LHCN-M2 (cell line): ENCODE results near the gene ROPN1L. TPM values are rescaled to one million over a fixed set of nuclear protein-coding genes. Genes with fewer than 3 reads are reported as not detected.
"Not testable (repeated sequence)": the region's sequence is repeated elsewhere in the genome, so short reads cannot be mapped to it uniquely, and the experiment has no call there.

Experiments used
- DNase-seq: peaks from one replicate; pipeline ENCODE4 v3.0.0-alpha.2; 2012; ENCODE audit warnings: low read depth
- total RNA-seq: library from RNA; depleted of rRNA; stranded (reverse); fragments of >200 nt; gene quantifications from 2 replicates; pipeline ENCODE4 v1.2.3, GENCODE V29; 2014

ROPN1L gene
- total RNA-seq, 1 experiment from 2014 or later, result 1.1 TPM

- peak; percentile 24 for DNase-seq
Measured at GRCh38 chr5:10478436-10478835, 36.8 kb downstream of the ROPN1L start.

DNA sequence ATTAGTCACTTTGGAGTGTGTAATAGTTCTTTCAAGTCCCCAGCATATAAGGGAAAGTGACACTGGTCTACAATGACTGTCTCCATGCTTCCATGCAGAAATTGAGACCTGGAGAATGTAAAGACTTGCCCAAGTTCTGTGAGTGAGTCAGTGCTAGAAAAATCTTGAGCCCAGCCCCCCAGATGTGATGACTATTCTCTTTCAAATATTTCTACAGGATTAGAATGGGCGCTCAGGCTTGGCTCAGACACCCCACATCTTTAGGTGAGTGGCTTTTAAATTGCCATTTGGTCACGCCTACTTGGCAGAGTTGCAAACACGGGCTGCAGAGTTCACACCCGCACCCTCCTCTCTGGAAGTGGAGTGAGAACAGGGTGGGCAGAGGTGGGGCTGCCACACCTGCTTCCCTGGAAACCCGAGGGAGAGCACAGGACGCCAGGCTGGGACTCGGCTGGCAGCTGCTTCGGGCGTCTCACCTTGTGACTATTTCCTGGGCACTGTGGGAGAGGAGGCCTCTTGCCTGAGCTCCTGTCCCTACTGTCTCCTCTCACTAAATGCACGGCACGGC, 37.6 kb downstream of the ROPN1L start:
- DNase-seq, result peak; percentile 73

DNA sequence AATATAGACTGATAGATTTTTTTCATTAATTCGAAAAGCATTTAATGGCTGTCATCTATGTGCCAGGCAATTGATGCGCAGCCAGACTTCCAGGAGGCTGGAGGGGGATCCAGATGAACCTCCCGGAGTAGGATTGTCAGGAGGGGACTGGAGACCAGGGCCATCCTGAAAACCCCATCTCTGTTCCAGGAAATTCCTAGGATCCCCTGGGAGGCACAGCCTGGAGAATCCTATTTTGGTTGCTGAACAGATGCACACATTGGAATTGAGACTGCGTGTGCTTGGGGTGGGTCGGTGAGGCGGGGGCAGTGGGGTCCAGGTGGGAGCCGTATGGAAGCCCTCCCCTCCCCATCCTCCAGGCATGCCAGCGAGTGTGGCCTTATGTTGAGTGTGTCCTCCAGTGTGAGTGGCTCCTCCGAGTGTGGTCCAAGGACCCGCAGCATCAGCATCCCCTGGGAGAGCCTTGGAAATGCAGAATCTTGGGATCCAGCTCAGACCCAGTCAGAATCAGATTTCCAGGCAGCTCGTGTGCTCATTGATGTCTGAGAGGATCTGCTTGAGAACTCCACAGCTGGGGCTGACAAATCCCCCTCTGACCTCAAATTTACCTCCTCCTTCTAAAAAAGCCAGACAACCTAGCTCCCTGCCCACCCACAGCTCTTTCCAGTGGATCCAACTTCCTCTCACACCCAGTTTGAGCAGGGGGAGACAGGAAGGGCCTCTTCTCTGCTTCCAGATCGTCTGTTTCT, 38.7 kb downstream of the ROPN1L start:
- DNase-seq, result no peak

DNA sequence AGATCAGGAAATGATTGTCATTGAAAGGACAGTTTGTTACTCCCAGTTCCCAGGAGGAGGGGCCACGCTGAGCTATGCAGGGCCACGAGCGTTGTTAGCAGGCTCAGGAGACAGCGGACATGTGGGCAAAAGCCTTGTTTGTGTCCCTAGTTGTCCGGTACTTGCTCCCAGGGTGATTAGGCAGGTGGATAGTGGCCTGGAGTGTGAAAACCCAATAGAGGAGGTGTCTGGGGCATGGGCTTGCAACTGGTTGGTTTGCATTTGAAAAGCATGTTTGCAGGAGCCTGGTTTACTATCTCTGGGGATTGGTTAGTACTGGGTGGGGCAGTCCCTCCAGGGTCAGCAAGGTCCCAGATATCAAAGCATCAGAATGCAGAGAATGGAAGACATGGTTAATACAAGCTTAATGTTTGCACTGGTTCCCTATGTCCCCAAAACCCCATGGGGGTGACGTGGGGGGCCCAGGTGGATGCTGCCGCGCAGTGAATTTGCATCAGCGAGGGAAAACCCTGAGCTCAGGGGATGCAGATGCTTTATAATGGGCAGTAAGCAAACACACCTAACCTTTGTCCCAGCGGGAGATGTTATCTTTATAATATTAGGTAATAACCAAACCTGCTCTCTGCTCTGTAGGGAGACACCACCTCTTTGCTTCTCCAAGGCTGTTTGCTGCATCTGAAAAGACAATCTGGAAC, 39.7 kb downstream of the ROPN1L start:
- DNase-seq, result no peak

- no peak for DNase-seq
Measured at GRCh38 chr5:10482791-10483530, 41.3 kb downstream of the ROPN1L start.

GRCh38 chr5:10484774-10485141, 43.1 kb downstream of the ROPN1L start:
- no peak for DNase-seq

GRCh38 chr5:10485142-10485795, 43.6 kb downstream of the ROPN1L start:
- DNase-seq, result peak; percentile 85

DNA sequence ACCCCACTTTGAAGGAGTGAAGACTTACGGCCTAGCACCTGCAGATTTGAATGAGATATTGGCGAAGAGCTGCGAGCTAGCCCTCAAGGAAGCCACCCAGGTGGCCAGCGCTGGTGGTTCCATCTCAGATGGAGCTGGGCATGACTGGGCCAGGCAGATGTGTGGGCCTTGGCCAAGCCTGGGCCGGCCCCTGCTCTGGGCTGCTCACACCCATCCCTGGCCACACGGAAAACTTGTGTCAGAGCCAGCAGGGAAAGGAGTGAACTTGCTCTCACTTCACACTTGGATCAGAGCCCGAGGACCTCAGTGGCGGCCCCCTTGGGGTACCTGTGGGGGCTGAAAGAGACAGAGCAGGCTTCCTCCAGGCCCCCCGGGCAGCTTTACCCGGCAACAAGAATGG, 44.2 kb downstream of the ROPN1L start:
- no peak for DNase-seq

DNA sequence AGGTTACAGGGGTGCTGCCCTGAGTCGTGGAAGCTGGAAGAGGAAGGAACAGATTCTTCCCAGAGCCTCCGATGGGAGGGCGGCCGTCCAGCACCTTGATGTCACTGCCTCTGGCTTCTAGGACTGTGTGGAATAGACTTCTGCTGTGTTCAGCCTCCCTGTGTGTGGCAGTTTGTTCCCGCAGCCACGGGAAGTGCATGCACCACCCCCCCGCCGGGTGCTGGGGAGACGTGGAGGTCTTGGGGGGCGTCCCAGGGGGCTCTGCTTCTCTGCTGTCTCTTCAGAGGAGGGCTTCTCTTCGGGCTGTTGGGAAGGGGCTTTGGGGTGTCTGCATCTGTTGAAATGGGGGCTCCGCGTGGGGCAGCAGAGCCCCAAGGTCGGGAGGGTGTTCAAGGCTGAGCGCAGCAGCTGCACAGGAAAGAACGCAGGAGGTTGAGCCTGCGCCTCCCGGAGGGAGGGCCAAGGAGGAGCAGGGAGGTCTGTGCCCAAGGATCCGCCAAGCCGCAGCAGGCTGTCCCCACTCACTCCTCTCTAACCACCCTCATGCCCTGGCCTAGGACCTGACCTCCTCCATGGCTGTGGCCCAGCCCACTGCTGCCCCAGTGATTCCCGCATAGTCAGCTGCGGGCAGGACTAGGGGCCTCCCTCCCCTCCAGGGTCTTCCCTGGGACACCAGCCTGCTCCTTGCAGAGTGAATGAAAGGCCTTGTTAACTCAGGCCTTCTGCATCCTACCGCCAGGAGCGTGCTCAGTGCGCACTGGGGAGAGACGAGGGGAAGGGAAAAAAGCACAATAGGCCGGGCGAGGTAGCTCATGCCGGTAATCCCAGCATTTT, 45.0 kb downstream of the ROPN1L start:
- no peak for DNase-seq

- no peak for DNase-seq
Measured at GRCh38 chr5:10488144-10488543, 46.5 kb downstream of the ROPN1L start.

DNA sequence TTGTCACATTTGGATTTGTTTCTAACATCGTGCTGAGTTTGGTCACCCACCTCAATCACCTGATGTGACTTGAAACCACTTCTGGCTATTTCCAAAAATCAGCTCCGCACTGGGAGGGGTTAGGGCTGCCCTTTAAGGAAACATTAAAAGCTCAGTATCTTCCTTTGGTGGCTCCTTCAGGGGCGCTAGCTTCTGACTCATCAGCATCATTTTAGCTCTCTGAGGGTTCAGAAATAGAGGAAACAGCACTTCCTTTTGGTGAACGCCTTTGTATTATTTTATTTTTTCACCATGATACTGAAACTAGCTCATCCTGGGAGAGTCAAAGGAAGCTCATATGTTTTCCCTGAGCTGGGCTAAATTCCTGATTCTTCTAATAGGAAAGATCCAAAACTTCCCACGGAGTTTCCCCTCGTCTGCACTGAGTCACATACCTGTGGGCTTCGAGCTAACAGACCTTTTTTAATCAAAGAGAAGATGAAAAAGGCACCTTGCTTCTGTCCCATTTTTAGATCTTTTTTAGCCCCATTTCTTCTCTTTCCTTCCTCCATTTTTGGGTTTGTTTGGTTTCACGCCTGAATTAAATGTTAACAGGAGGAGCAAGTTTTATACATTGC, 48.2 kb downstream of the ROPN1L start:
- DNase-seq, result no peak

GRCh38 chr5:10490927-10491672, 49.4 kb downstream of the ROPN1L start:
- DNase-seq, result no peak

DNA sequence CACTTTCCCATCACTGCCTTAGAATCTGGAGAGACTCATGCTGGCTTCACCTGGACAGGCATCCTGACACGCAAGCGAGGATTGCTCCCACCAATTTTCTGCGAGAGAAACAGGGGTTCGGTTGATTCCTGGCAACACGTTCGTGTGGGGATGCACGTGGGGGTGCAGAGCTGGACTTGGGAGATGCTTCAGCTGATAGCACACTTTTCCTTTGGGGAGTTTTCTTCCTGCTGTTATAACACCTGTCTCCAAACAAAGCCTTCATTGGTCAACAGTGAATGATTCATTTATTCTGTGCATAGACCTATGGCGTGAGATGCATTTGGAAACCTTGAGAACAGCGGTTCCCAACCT, 50.0 kb downstream of the ROPN1L start:
- DNase-seq, result no peak

GRCh38 chr5:10493884-10494283, 52.2 kb downstream of the ROPN1L start:
- DNase-seq, result no peak

- DNase-seq, result not testable (repeated sequence)
Measured at GRCh38 chr5:10494497-10494896, 52.8 kb downstream of the ROPN1L start.

DNA sequence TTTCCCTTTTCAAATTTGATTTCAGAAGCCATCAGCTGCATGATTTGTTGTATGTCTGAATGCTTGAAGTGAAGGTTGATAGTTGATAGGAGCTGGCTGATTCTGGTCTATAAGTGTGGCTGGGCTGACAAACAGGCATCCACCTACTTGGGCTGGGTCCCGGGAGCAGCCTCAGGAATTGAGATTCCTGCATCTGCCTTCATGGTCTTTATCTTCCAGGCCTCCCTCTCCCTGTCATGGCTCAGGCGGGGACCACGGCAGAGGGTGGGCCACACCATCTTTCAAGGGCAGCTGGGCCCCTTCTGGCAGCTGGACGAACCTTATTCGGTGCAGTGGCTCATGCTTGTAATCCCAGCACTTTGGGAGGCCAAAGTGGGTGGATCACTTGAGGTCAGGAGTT, 55.9 kb downstream of the ROPN1L start:
- DNase-seq, result no peak

DNA sequence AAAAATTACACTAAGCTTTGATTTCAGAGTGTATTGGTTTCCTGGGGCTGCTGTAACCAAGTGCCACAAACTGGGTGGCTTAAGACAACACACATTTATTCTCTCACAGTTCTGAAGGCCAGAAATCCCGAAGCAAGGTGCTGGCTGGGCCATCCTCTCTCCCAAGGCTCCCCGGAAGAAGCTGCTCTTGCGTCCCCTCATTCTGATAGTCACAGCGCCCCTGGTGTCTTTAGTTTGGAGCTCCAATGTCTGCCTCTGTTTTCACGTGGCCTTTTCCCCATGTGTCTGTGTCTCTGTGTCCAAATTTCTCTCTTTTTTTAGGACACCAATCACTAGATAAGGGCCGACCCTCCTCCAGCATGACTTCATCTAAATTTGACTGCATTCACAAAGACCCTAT, 56.7 kb downstream of the ROPN1L start:
- DNase-seq, result no peak

DNA sequence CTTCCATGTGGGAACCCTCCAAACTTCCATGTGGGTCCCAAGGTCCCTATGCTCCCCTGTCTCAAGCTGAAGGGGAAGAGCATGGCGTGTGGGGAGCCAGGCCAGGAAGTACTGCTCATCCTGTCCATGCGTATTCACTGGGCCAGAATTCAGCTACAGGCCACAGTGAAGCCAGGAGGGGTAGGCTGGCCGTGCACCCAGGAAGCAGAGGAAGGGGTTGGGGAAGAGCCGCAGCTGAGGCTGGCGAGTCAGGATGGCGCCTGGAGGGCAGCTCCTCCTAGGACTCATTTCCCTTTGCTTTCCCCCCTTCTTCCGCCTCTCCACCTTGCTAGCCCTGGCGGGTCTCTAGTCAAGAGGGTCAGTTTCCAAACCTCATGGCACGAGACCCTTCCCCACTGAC, 57.4 kb downstream of the ROPN1L start:
- no peak for DNase-seq

GRCh38 chr5:10499776-10500175, 58.1 kb downstream of the ROPN1L start:
- no peak for DNase-seq

DNA sequence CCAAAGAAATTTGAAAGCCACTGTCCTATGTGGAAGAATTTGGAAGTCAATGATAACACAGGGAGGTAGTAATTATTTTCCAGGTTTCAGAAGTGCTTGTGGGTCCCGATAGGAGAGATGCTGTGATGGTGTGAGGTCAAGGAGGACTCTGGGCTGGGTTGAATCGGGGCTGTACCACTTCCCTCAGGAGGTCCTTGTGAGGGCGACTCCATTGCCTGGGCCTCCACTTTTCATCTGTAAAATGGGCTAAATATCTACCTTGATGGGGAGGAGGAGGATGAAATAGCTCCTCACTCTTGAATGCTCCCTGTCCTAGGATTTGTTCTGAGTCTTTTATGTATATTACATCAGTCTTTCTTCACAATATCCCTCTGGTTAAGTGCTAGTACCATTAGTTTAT, 59.0 kb downstream of the ROPN1L start:
- DNase-seq, result no peak
